Nephron progenitor cell (in vitro differentiated cells): ENCODE measurements around the gene KIF18B.
A peak's percentile ranks its signal among the peaks of the same experiment; 100 is the strongest.

ENCODE experiments used
- DNase-seq: peaks from one replicate; pipeline ENCODE4 v3.0.0; 2021
- H3K27ac Mint-ChIP-seq: 2 replicates; pipeline ENCODE4 v1.8.0; 2021; ENCODE audit warnings: mild to moderate bottlenecking, moderate library complexity, mixed read lengths
- H3K27me3 Mint-ChIP-seq: 2 replicates; pipeline ENCODE4 v1.8.0; 2021; ENCODE audit warnings: mild to moderate bottlenecking, low read depth, mixed read lengths; ENCODE audit not compliant: poor library complexity
- H3K36me3 Mint-ChIP-seq: 2 replicates; pipeline ENCODE4 v1.8.0; 2021; ENCODE audit warnings: low read depth, mixed read lengths
- H3K4me1 Mint-ChIP-seq: 2 replicates; pipeline ENCODE4 v1.8.0; 2021; ENCODE audit warnings: mixed read lengths
- H3K4me3 Mint-ChIP-seq: 2 replicates; pipeline ENCODE4 v1.8.0; 2021; ENCODE audit warnings: mild to moderate bottlenecking, moderate library complexity, mixed read lengths
- H3K9me3 Mint-ChIP-seq: 2 replicates; pipeline ENCODE4 v1.8.0; 2021; ENCODE audit warnings: mild to moderate bottlenecking, moderate library complexity, mixed read lengths
- CTCF ChIP-seq: fragments of 200-600 bp; sonication (generic); IDR thresholded peaks from 2 replicates; pipeline ENCODE4 v1.5.0; 2021; ENCODE audit warnings: antibody characterized with exemption

The KIF18B gene

GRCh38 chr17:44935116-44935515, 12.5 kb downstream of the KIF18B start:
- Mint-ChIP-seq H3K27me3 (no peaks in the 10 kb centered on the region), H3K4me1 (no peaks in the 10 kb centered on the region), H3K4me3 (no peak overlapping the region), H3K27ac (peak overlapping the region; percentile 64), H3K9me3 (peaks cover 20% of the 10 kb centered on the region), H3K36me3 (peaks cover 53% of the 10 kb centered on the region)
- DNase-seq = no peak
- TF ChIP-seq CTCF = no peak

- no peak overlapping the region for H3K27ac Mint-ChIP-seq
- no peaks in the 10 kb centered on the region for H3K4me1 Mint-ChIP-seq
- H3K27me3 Mint-ChIP-seq = no peaks in the 10 kb centered on the region
- TF ChIP-seq CTCF = no peak
- H3K36me3 Mint-ChIP-seq = peaks cover 53% of the 10 kb centered on the region
- no peak for DNase-seq
- H3K4me3 Mint-ChIP-seq = no peak overlapping the region
- peaks cover 16% of the 10 kb centered on the region for H3K9me3 Mint-ChIP-seq
Measured at GRCh38 chr17:44934745-44935105, 12.8 kb downstream of the KIF18B start.

- Mint-ChIP-seq H3K4me3 (no peak overlapping the region), H3K9me3 (peaks cover 10% of the 10 kb centered on the region), H3K36me3 (peaks cover 51% of the 10 kb centered on the region), H3K4me1 (no peaks in the 10 kb centered on the region), H3K27ac (no peak overlapping the region), H3K27me3 (no peaks in the 10 kb centered on the region)
- no peak for TF ChIP-seq CTCF
- no peak for DNase-seq
Measured at GRCh38 chr17:44933824-44934744, 13.5 kb downstream of the KIF18B start.

GRCh38 chr17:44932787-44933097, 14.8 kb downstream of the KIF18B start:
- H3K27me3 Mint-ChIP-seq = no peaks in the 10 kb centered on the region
- no peak overlapping the region for H3K27ac Mint-ChIP-seq
- TF ChIP-seq CTCF = no peak
- no peak for DNase-seq
- H3K4me3 Mint-ChIP-seq = no peak overlapping the region
- no peaks in the 10 kb centered on the region for H3K4me1 Mint-ChIP-seq
- H3K9me3 Mint-ChIP-seq = peaks cover 2% of the 10 kb centered on the region
- peaks cover 41% of the 10 kb centered on the region for H3K36me3 Mint-ChIP-seq

GRCh38 chr17:44932096-44932786, 15.3 kb downstream of the KIF18B start:
- no peak overlapping the region for H3K4me3 Mint-ChIP-seq
- H3K27me3 Mint-ChIP-seq = no peaks in the 10 kb centered on the region
- no peaks in the 10 kb centered on the region for H3K4me1 Mint-ChIP-seq
- H3K9me3 Mint-ChIP-seq = no peaks in the 10 kb centered on the region
- no peak for TF ChIP-seq CTCF
- no peak for DNase-seq
- H3K27ac Mint-ChIP-seq = peak overlapping the region; percentile 89
- H3K36me3 Mint-ChIP-seq = peaks cover 41% of the 10 kb centered on the region
